Body of pancreas (tissue), 4 donors: ENCODE results near the gene DGKI.

Experiments used
- POLR2A ChIP-seq, 3 donors: fragments of 450-650 bp; IDR thresholded peaks; one replicate each; pipeline ENCODE4 v1.6.1; 2016; ENCODE audit warnings: antibody characterized with exemption in 3 of 3, mild to moderate bottlenecking in 2 of 3
- TF ChIP-seq, protein P1 (sequence below), 7 experiments: fragments of 450-650 bp in 4 of 7; fragments of 200-600 bp in 3 of 7; sonication (generic) in 3 of 7; IDR thresholded peaks; one replicate each; pipeline ENCODE4 v1.5.1; 2016 to 2019; ENCODE audit warnings: antibody characterized with exemption in 7 of 7

DNA sequence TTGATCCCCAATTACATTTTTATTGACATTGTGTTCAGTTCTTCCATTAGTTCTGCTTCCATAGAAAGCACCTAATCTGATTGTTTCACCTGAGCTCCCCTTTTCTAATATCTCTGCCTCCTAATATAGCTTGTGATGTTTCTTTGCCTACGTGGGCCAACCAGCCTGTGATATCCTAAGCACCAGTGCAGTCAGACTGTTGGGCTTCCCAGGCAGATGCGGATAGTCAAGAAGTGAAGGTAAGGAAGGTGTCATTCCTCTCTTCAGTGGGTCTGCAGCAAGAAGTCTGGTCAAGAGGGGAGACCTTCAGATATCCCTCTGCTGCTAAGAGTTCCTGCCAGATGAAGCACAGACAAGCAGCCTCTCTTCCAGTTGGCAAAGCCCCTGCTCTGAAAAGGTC lies 16.2 kb upstream of the DGKI start:
- TF ChIP-seq, protein P1, sequence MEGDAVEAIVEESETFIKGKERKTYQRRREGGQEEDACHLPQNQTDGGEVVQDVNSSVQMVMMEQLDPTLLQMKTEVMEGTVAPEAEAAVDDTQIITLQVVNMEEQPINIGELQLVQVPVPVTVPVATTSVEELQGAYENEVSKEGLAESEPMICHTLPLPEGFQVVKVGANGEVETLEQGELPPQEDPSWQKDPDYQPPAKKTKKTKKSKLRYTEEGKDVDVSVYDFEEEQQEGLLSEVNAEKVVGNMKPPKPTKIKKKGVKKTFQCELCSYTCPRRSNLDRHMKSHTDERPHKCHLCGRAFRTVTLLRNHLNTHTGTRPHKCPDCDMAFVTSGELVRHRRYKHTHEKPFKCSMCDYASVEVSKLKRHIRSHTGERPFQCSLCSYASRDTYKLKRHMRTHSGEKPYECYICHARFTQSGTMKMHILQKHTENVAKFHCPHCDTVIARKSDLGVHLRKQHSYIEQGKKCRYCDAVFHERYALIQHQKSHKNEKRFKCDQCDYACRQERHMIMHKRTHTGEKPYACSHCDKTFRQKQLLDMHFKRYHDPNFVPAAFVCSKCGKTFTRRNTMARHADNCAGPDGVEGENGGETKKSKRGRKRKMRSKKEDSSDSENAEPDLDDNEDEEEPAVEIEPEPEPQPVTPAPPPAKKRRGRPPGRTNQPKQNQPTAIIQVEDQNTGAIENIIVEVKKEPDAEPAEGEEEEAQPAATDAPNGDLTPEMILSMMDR (IDR thresholded peaks at IDR 0.05): no peak
- no peak for TF ChIP-seq POLR2A (IDR thresholded peaks at IDR 0.05)
